ENCODE data around the gene LEMD1.
"Not testable (repeated sequence)": the region's sequence is repeated elsewhere in the genome, so short reads cannot be mapped to it uniquely, and the experiment has no call there.

The LEMD1 gene

DNA sequence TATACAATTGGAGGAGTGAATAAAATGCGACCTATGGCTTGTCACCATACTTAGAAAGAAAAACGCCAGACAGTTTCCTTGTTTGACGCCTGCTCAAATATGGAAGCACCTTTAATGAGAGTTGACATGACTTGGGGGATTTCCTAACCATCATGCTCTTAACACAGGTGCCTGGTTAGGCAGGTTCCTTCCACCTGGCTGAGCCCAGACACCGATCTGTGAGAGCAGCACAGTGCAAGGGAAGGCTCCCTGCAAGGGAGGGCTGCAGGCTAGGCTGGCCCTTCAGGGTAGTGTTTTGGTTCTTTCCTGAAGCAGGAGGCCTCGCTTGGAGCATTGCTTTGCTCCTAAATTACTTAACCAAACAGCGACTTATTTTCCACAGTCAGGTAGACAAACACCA, 40.6 kb downstream of the LEMD1 start:
- no peak for DNase-seq (ENCODE audit: low spot score)

DNA sequence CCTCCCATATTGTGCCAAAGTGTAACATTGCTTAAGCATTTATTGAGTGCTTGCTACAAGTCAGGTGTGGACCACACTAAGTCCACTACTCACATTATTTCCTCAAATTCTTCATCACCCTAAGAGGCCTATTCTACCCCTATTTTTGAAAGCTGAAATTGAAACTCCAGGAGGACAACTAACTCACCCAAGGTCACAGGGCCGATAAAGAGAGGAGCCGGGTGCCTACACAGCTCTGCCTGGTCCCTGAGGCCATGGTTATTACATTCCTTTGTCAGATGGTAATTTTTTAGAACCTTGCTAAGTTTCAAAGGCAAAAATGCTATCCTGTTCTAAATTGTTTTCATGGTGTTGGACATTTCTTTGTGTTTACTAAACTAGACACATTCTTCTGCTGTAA, 41.0 kb downstream of the LEMD1 start:
- no peak for DNase-seq (ENCODE audit: low spot score)

DNA sequence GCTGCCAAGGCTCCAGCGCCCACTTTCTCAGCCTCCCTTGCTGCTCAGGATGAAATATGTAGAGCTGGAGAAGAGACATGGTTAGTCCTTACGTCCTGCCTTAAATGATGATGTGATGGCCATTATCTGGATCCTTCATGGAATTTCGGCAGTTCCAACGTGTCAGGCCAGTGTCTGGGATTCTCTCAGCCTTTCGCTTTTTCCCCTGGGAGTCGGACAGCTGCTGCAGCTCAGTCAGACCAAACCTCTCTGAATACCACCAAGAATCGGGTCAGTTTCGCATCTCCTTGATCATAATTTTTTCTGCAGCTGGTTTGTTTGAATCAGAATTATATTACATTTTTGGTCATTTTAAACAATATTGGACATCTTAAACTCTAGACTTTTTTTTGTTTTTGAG, 42.8 kb downstream of the LEMD1 start:
- DNase-seq (ENCODE audit: low spot score), result no peak

GRCh38 chr1:205377355-205377754, 44.5 kb downstream of the LEMD1 start:
- DNase-seq (ENCODE audit: low spot score), result no peak

GRCh38 chr1:205376739-205377138, 45.1 kb downstream of the LEMD1 start:
- peak; percentile 31 for DNase-seq (ENCODE audit: low spot score)

- DNase-seq (ENCODE audit: low spot score), result peak; percentile 42
Observed at GRCh38 chr1:205375835-205376545, 45.9 kb downstream of the LEMD1 start.

DNA sequence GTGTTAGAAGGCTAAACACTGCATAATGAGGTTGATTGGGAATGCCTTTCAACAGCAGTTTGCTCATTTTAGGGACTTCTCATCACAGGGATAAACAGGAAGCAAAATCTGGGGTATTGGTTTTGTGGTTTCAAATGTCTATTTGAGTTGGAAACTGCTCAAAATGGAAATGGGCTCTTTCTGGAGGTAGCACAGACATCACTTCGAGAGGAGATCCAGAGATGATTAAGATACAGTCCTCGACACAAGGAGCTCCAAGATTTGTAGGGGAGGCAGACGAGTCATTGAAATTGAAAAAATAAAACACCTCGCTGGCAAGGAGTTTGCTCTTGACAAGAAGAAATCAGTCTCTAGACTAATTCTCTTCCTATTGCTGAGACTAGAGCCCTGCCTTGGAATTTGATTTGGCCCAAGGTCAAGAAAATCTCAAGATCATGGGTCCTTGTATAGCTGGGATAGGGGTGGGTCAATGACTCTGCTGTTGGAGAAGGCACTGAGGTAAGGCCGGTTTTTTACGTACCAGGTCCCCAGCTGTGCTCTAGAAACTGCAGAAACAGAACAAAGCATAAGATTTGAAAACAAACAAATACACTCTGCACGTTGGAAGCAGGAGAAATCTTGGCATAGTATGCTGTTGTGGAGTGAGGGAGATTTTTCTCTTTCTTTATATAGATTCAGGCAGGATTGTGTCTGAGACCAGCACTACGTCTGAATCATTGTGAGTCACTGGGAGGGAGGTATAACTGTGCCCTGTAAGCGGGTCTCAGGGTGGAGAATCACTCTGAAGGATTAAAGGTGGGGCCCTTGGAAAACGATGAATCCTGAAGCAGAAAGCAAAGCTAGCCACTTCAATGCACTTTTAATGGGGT, 47.4 kb downstream of the LEMD1 start:
- DNase-seq (ENCODE audit: low spot score), result peak; percentile 54

DNA sequence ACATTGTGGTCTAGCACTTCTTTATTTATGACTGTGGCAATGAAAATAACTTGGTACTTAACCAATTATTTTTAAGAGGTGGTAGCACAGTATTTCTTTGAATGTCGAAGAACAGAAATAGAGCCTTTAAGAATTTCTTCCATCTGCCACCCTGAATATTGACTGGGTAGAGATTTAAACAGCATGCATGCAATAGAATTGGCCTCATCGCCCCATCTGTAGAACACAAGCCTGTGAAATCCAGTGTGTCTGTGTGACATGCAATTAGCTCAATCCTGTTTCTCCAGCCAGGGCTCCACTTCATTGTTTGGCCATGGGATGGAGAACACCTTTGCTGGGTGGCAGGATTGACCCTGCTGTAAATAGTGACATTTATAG, 48.1 kb downstream of the LEMD1 start:
- no peak for DNase-seq (ENCODE audit: low spot score)

DNA sequence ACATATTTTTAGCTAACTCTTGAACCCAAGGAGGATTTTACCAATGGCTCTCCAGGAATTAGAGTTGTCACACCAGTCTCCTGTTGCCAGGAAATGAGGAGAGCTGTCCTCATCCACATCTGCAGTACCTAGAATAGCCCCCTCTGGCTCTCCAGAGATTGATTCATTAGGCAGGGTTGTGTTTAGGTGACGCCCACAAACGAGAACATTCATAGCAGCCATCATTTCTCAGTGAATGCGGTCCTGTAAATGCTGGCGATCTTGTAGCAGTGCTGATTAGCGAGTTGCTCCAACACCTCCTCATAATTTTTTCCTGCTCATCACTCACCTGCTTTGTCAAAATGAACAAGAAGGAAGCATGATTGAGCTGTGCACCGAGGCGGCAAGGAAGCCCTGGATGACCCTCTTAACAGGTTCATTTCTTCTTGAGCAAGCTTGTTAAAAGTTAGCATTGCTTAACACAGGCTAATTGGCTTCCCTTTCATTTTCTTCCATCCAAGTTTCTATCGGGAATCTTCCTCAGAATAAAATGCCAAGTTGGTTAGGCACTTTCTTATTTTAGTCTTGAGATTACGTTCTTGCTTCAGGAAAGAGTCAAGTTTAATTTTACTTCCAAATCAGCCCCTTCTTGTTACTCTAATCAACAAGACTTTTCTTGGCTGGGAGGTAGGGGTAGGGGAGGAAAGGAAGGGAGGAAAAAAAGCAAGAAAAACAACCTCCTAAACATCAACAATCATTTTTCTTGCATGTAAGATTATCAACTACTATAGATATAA, 48.6 kb downstream of the LEMD1 start:
- no peak for DNase-seq (ENCODE audit: low spot score)

- DNase-seq (ENCODE audit: low spot score), result no peak
Observed at GRCh38 chr1:205371871-205372660, 49.8 kb downstream of the LEMD1 start.

- DNase-seq (ENCODE audit: low spot score), result no peak
Observed at GRCh38 chr1:205370780-205371179, 51.1 kb downstream of the LEMD1 start.

DNA sequence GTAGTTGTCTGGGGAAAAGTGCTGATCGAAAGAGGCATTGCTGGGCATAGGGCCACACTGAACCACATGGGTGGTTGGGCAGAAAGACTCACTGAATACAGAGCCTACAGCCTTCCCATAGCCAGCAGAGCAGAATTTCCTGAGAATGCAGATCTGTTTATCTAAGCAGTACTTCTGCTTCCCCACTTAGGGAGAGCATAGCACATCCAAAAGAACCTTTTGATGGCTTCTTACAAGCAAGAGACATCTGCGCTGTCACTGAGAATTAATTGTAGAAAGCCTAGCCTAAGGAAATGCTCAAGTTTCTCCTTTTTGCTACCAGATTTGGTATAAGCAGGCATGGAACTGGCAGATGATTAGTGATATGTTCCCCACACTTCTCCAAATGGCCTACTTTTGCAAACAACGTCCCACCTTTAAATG, 52.1 kb downstream of the LEMD1 start:
- DNase-seq (ENCODE audit: low spot score), result no peak

GRCh38 chr1:205368478-205368877, 53.4 kb downstream of the LEMD1 start:
- no peak for DNase-seq (ENCODE audit: low spot score)

GRCh38 chr1:205365945-205366463, 55.9 kb downstream of the LEMD1 start:
- no peak for DNase-seq (ENCODE audit: low spot score)

GRCh38 chr1:205365086-205365485, 56.8 kb downstream of the LEMD1 start:
- not testable (repeated sequence) for DNase-seq (ENCODE audit: low spot score)

DNA sequence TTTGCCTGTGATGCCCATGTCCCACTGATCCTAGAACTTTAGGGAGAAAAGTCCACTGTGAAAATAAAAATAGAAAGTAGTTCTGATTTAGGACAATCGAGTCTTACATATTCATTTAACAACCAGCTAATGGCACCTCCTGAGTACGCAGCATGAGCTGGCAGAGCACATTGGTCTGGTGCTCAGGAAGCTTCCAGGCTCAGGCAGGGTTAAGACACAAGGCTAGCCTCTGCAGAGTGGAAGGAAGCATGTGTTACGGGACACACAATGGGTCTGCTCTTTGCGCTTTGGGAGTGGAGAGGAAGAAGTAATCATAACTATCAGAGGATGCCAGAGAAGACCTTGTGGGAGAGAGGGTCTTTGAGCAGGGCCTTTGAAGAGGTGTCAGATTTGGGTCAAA, 61.0 kb downstream of the LEMD1 start:
- DNase-seq (ENCODE audit: low spot score), result no peak

DNA sequence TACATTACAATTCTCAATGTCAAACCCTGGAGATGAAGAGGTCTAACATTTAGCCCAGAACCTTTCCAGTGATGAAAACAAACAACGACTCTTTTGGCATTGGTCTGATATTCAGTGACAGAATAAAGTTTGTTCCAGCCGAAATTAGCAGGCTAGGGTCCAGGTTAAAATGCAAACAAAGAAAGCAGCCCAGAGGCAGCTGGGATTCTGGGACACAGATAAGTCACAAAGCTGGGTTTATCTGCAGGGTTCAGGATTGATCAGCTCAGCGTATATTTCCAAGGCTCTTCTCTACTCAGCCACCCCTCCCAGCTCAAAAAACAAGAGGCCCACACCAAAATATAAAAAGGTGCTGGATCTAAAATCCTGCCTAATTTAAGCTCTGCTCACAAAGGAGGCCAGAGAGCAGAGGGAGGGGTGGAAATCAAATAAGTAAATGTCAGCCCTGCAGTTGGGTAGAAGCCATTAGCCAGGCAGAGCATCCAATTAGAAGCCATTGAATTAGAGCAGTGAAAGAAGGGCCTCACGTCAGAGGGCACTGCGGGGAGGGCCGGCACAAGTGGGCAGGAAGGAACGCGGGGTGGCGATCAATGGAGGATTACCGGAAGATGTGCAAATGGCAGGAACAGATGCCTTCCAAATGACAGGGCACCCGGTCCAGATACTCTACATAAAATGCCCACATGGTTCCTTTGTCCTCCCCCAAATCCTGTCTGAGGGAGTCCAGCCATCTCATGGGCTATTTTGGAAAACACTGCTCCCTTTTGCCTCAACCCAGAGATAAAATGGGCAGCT, 61.9 kb downstream of the LEMD1 start:
- DNase-seq (ENCODE audit: low spot score), result no peak

DNA sequence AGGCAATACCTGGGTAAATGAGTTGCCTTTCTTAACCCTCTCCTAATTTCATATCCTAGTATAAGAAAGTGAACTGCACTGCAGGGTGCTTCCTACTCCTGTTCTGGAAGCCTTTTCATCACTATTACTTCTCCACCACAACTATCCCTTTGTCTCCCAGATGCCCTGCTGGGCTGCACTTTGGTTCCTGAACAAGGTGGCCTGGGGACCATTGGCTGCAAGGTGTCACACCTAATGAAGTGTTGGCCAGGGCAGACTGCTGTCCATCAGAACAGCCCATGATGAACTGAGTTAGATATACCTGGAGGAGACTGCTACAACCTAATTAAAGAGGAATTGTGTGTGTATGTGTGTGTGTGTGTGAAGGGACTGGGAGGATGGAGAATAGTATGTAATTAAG, 63.3 kb downstream of the LEMD1 start:
- DNase-seq (ENCODE audit: low spot score), result no peak

DNA sequence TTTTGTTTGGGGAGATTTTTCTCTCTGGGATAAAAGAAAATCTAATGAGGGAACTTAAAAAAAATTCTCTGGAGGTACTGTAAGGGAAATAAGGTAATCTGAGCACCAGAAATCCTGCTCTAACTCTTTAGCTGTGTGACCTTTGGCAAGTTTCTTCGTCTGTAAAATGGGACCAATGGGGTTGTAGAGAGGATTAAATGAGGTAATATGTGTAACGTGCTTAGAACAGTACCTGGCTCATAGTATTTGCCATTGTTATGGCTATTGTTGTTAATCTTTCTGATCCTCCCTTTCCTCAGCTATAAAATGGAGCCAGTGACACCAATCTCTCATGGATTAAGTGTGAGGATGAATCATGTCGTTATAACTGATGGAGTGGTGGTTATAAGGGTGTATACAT, 64.3 kb downstream of the LEMD1 start:
- no peak for DNase-seq (ENCODE audit: low spot score)

DNA sequence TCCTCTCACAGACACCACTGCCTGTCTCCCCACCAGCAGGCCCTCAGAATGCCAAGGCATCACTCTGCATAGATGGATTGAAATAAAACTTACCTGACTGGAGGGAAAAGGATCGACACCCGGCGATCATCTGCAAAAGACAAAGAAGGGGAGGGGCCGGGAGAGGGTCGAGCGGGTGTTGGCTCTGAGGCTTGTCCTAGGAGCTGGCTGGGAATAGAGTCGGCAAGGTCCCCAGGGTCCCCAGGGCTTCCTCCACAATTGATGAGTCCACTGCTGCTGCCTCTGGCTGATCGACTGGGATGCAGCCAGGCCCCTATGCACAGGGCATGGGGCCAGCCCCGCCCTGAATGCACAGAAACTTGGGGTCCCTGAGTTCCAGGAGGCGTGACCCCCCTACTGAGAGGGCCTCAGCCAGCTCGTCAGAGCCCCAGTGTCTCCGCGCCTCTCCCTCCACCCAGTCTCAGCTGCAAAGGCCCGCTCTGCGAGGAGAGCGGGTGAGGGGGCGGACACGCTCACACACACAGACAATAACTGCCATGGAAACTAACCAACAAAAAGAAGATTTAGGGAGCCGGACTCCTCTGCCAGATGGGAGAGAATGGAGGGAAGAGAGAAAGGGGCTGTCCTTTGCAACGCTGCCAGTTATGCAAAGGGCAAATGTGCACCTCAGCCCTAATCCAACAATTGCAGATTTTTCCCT, 65.3 kb downstream of the LEMD1 start, which contains the start of gene KLHDC8A:
KLHDC8A (minus strand) TSS at position 483 of the 700 bp plus-strand sequence. CDS start 13,318 bp downstream, outside the sequence.
- DNase-seq (ENCODE audit: low spot score), result no peak
